HUES64 (cell line): ENCODE results near the gene CCDC61.

Source experiments
- H3K27ac ChIP-seq: 2 replicates; pipeline ENCODE4 v1.7.0; 2013; ENCODE audit warnings: low read depth, low read length, inconsistent platforms
- H3K27me3 ChIP-seq: 2 replicates; pipeline ENCODE4 v1.6.1; 2013; ENCODE audit warnings: mild to moderate bottlenecking, low read length; ENCODE audit not compliant: insufficient read depth
- H3K36me3 ChIP-seq: 2 replicates; pipeline ENCODE4 v1.6.1; 2013; ENCODE audit warnings: mild to moderate bottlenecking, low read length; ENCODE audit not compliant: insufficient read depth
- H3K4me1 ChIP-seq: 2 replicates; pipeline ENCODE4 v1.6.1; 2013; ENCODE audit warnings: mild to moderate bottlenecking, low read length, moderate library complexity; ENCODE audit not compliant: insufficient read depth
- H3K4me3 ChIP-seq: 2 replicates; pipeline ENCODE4 v1.5.1; 2013; ENCODE audit warnings: mild to moderate bottlenecking, low read length, moderate library complexity
- H3K9ac ChIP-seq: 2 replicates; pipeline ENCODE4 v1.6.1; 2013; ENCODE audit warnings: mild to moderate bottlenecking, low read depth, low read length
- H3K9me3 ChIP-seq: 2 replicates; pipeline ENCODE4 v1.6.1; 2013; ENCODE audit warnings: low read depth, low read length; ENCODE audit not compliant: insufficient read depth
- WGBS: fragments of 150-250, 120-280 bp; methylation state at CpG from one replicate; pipeline ENCODE4 v1.1.7; 2013; ENCODE audit warnings: missing lambda C conversion rate; 5-methylcytosine and 5-hydroxymethylcytosine counted together

CCDC61 gene

DNA sequence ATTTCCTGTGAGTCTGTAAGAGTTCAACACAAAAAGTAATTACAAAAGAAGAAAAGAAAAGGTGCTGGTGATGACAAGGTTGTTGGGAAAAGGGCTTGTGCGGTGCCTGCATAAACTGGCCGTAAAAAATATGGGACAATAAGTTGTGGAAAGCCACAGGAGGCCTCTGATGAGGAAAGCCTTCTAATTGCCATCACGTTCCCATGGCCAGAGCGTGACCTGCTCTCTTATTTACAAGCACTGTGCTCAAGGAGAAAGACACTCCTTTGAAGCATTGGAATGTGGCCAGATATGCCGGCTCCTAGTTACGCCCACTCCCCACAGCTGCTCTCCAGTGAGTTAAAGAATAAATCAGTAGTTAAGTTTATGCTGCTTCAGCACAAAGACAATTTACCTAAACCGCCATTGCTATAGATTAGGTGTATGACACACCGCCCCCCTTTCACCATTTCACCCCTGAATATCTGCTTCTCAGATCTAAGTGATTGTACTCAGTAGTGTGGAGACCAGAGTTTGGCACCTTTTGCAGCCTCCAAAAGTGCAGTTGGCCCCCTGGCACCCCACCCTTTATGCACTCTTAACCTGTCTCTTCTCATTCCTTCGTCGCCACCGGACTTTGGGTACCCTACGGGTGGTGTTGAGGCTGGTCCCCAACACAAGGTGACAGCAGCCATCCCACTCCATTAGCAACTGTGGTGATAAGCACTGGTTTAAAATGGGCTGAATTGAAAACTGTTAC lies 35.7 kb downstream of the CCDC61 start:
- H3K27ac ChIP-seq = no peak overlapping the region
- no peak overlapping the region for H3K4me3 ChIP-seq
- no peaks in the 10 kb centered on the region for H3K9me3 ChIP-seq
- 84% methylated on average over 10 of the region's 12 CpGs for WGBS
- no peaks in the 10 kb centered on the region for H3K36me3 ChIP-seq
- no peaks in the 10 kb centered on the region for H3K27me3 ChIP-seq
- no peaks in the 10 kb centered on the region for H3K4me1 ChIP-seq
- no peak overlapping the region for H3K9ac ChIP-seq

DNA sequence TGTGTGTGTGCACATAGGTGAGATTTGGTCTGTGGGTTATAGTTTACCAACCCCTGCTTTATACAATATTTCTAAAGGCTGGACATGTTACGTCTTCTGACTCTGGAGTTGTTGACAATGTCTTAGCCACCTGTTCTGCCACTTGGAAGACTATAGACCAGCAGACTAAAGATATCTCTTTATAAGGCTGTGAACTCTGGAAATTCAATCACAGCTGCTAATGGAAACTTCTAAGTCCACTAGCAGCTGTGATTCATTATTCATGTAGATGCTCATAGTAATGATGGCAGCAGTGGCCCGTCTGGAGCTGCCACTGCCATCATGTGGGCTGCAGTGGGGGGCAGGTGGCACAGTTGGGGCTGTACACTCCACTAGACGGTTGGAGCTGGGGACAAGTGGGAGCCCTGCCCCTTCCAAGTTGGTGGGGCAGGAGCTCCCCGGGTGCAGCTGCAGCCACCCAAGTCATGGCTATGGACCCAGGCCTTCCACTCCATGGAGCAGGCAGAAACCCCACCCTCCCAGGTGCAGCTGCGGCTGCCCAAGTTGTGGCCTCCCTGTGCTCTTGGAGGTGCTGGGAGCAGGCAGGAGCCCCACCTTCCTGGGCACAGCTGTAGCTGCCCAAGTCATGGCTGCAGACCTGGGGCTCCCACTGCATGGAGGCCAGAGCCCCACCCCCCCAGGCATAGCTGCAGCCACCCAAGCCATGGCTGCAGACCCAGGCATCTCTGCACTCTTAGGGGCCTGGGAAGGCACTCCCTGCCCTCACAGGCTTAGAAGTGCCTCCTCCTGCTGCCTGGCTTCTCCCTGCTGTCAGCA lies 36.7 kb downstream of the CCDC61 start:
- 94% methylated on average over 5 of the region's 5 CpGs for WGBS
- Histone ChIP-seq H3K4me3 (no peak overlapping the region), H3K9me3 (no peaks in the 10 kb centered on the region), H3K27me3 (no peaks in the 10 kb centered on the region), H3K9ac (no peak overlapping the region), H3K4me1 (no peaks in the 10 kb centered on the region), H3K27ac (no peak overlapping the region), H3K36me3 (no peaks in the 10 kb centered on the region)

DNA sequence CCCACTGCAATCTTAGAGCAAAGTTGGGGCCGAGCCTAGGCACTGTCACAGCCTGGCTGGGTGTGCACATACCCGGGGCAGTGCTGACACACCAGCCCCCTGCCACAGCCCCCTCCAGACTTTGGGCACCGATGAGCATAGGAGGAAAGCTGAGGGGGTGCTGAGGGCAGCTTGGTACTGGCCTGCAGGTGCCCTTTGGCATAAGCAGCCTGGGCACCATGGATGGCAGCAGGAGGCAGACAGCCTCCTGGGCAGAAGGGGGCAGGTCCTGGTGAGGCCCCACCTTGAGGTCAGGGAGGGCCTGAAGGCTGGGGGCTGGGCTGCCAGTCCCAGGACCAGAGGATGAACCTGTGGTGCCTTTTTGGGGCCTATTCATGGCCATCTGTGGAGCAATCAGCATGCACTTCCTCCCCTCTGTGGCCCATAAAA lies 37.3 kb downstream of the CCDC61 start:
- Histone ChIP-seq H3K36me3 (no peaks in the 10 kb centered on the region), H3K4me3 (no peak overlapping the region), H3K9me3 (no peaks in the 10 kb centered on the region), H3K27ac (no peak overlapping the region), H3K9ac (no peak overlapping the region), H3K27me3 (no peaks in the 10 kb centered on the region), H3K4me1 (no peaks in the 10 kb centered on the region)
- 84% methylated on average over 3 of the region's 3 CpGs for WGBS

DNA sequence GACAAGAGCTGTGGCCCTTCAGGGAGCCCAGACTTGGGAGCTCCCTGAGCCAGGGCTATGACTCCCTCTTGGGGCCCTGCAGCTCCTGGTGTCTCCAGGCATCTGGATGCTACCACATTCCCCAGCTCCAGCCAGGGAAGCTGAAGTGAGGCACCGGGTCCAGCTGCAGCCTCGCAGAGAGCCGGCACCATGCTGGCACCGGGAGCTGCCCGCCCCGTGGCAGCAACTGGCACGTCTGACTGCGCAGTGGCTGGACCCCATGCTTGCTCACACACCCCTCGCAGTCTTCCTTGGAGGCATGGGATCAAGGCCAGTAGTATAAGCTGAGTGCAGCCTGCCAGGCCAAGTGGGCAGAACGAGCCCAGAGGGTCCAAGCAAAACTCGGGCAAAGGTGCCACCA lies 38.1 kb downstream of the CCDC61 start:
- no peak overlapping the region for H3K4me3 ChIP-seq
- no peaks in the 10 kb centered on the region for H3K27me3 ChIP-seq
- H3K27ac ChIP-seq = no peak overlapping the region
- H3K36me3 ChIP-seq = no peaks in the 10 kb centered on the region
- no peaks in the 10 kb centered on the region for H3K4me1 ChIP-seq
- WGBS = 96% methylated on average over 11 of the region's 11 CpGs
- H3K9ac ChIP-seq = no peak overlapping the region
- no peaks in the 10 kb centered on the region for H3K9me3 ChIP-seq

DNA sequence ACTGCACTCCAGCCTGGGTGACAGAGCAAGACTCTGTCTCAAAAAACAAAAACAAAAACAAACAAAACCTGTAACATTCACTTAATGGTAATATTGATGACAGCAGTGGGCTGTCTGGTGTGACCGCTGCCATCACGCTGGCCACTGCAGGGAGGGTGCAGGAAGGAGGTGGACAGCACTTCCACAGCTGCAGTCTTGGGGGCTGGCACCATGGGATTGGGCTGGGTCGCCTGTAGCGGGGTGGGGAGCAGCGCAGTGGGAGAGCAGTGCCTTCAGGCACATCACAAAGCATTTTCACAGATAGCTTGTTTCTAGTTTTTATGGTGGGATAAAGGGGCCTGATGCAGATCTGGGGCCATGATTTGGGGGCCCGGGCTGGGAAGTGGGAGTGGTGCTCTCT lies 40.3 kb downstream of the CCDC61 start:
- H3K36me3 ChIP-seq = no peaks in the 10 kb centered on the region

DNA sequence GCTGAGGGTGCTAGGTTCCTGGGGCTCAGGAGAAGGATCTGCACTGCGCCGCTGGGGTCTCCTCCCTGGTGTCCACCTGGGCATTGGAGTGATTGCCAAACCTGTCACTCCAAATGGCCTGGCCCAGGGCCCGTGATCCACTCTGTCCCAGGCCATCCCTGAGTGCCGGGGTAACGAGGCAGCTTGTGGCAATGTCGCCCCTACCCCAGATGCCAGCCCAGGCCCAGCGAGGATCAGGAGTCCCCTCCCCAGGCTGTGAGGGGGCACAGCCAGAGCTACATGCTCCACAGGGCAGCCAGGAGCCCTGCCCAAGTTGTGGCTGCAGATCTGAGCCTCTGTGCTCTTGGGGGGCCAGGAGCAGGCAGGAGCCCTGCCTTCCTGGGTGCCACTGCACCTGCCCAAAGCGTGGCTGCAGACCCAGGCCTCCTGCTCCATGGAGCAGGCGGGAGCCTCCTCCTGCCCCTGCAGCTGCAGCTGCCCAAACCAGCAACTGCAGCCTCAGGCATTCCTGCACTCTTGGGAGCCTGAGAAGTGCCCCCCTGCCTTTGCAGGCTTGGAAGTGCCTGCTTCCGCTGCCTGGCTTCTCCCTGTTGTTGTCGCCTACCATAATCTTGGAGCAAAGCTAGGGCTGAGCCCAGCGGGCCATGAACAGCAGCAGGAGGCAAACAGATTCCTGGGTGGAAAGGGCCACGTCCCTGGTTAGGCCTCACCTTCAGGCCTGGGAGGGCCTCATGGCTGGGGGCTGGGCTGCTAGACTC lies 40.9 kb downstream of the CCDC61 start:
- Histone ChIP-seq H3K27ac (no peak overlapping the region; the same call in 1 of the 2 replicates), H3K9ac (no peak overlapping the region), H3K4me3 (no peak overlapping the region), H3K9me3 (no peaks in the 10 kb centered on the region), H3K4me1 (no peaks in the 10 kb centered on the region), H3K36me3 (no peaks in the 10 kb centered on the region), H3K27me3 (no peaks in the 10 kb centered on the region)
- WGBS = 86% methylated on average over 13 of the region's 13 CpGs

More for the DNA sequence above, 40.3 kb downstream of the CCDC61 start:
- Histone ChIP-seq H3K4me3 (no peak overlapping the region), H3K27ac (no peak overlapping the region), H3K27me3 (no peaks in the 10 kb centered on the region), H3K9ac (no peak overlapping the region), H3K4me1 (no peaks in the 10 kb centered on the region), H3K9me3 (no peaks in the 10 kb centered on the region)
- 95% methylated on average over 6 of the region's 6 CpGs for WGBS

DNA sequence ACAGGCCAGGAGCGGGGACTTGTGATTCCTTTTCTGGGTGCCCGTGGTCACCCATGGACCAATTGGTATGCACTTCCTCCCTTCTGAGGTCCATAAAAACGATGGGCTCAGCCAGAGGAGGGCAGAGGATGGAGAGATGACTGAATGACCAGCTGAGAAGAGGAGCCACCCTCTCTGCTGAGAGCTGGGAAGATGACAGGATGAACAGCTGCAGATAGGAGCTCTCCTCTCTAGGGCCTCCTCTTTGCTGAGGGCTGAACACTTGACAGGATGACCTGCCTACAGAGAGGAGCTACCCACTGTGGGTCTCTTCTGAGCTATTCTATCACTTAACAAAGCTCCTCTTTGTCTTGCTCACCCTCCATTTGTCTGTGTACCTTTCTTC lies 41.5 kb downstream of the CCDC61 start:
- H3K36me3 ChIP-seq = no peaks in the 10 kb centered on the region
- no peaks in the 10 kb centered on the region for H3K27me3 ChIP-seq
- no peaks in the 10 kb centered on the region for H3K9me3 ChIP-seq
- H3K27ac ChIP-seq = no peak overlapping the region; the same call in 1 of the 2 replicates
- H3K4me1 ChIP-seq = no peaks in the 10 kb centered on the region
- H3K4me3 ChIP-seq = no peak overlapping the region
- 75% methylated on average over 3 of the region's 3 CpGs for WGBS
- no peak overlapping the region for H3K9ac ChIP-seq

DNA sequence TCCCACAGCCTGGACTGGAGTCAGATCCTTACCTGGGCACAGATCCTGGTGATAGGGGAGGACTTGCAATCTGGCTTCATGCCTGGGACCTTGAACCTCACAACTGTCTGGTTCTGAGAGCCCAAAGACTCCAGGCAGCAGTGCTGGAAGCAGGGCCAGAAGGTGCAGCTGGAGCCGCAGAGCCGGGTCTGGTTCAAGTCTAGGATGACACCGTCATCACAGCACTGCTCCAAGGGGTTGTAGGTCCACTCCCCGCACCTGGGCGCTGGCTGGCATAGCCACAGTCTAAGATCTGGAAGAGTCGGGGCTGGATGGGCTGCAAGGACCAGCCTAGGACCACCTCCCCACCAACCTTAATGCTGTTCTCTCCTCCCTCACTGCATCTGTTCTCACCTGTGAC lies 44.9 kb downstream of the CCDC61 start:
- 93% methylated on average over 6 of the region's 6 CpGs for WGBS
- Histone ChIP-seq H3K27me3 (no peaks in the 10 kb centered on the region), H3K27ac (no peak overlapping the region)

DNA sequence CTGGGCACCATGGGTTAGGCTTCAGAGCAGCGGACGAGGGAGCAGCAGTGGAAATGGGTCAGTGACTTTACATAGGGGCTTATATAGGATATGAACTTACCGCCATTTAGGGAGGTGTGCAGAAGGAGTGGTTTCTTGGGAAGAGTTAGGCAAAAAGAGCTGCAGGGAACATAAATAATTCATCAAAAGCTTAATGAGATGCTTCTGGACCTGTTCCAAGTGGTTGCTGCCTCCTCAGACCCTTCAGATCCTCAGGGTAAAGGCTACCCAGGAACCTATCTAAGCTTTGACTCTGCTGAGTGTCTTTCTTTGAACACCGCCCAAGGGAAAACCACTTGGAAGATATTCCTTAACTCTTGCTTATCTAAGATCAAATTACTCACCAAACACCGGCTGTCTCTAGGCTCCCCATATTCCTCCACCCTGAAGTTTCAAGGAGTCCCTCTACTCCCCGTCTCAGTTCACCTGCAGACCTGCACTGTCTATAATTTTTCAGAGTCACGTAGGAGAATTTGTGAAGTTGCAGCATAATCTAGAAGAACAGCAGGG lies 45.8 kb downstream of the CCDC61 start, which contains the start of gene IGFL4:
IGFL4 (minus strand) TSS at position 51 of the 549 bp plus-strand sequence; CDS start at position 11, 40 bp downstream.
- no peak within 1 kb of the TSS for H3K4me3 ChIP-seq
- H3K27ac ChIP-seq = no peak within 1 kb of the TSS
- WGBS = 86% methylated on average over 7 of the region's 7 CpGs
- no peaks in the 10 kb centered on the region for H3K4me1 ChIP-seq
- no peak within 1 kb of the TSS for H3K9ac ChIP-seq
- no peaks in the 10 kb centered on the region for H3K36me3 ChIP-seq
- peaks cover 18% of the 10 kb centered on the region for H3K9me3 ChIP-seq
- H3K27me3 ChIP-seq = no peaks in the 10 kb centered on the region

More for the DNA sequence above, 44.9 kb downstream of the CCDC61 start:
- Histone ChIP-seq H3K36me3 (no peaks in the 10 kb centered on the region), H3K4me3 (no peak overlapping the region), H3K9ac (no peak overlapping the region), H3K9me3 (peaks cover 18% of the 10 kb centered on the region), H3K4me1 (no peaks in the 10 kb centered on the region)

DNA sequence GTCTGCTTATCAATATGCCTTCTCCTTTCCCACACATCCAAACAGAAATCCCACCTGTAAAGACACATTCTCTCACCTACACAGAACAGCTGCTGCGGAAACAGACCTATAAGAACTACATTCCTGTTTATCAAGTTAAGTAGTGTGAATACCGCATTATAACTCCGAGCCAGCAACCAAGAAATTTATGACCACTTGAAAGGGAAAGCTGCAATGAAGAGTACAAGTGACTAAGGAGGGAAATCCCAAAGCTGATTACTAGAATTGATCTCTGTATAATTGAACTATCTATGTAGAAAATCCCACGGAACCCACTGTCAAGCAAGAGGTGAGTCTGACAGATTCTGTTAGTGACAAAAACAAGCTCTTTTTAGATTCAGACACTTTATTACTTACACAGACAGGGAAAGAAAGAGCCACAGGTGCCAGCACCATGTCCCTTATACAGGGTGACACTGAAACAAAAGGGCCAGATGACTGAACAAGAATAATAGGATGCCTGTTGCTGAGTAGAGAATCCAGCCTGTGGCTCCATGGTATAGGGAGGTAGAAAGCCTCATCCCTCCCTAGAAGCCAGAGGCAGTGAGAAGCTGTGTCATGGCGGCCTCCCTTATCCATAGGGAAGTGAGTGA lies 47.1 kb downstream of the CCDC61 start:
- H3K36me3 ChIP-seq = no peaks in the 10 kb centered on the region
- no peak overlapping the region for H3K9ac ChIP-seq
- H3K4me1 ChIP-seq = no peaks in the 10 kb centered on the region
- WGBS = 97% methylated on average over 5 of the region's 5 CpGs
- H3K9me3 ChIP-seq = peaks cover 18% of the 10 kb centered on the region
- H3K27ac ChIP-seq = no peak overlapping the region
- H3K4me3 ChIP-seq = no peak overlapping the region
- H3K27me3 ChIP-seq = no peaks in the 10 kb centered on the region
